ENCODE measurements around the gene CCR7. TPM values are rescaled to one million over a fixed set of nuclear protein-coding genes. Genes with fewer than 3 reads are reported as not detected.

CCR7 gene
- total RNA-seq, 1 donor from 2014 or later, result not detected

DNA sequence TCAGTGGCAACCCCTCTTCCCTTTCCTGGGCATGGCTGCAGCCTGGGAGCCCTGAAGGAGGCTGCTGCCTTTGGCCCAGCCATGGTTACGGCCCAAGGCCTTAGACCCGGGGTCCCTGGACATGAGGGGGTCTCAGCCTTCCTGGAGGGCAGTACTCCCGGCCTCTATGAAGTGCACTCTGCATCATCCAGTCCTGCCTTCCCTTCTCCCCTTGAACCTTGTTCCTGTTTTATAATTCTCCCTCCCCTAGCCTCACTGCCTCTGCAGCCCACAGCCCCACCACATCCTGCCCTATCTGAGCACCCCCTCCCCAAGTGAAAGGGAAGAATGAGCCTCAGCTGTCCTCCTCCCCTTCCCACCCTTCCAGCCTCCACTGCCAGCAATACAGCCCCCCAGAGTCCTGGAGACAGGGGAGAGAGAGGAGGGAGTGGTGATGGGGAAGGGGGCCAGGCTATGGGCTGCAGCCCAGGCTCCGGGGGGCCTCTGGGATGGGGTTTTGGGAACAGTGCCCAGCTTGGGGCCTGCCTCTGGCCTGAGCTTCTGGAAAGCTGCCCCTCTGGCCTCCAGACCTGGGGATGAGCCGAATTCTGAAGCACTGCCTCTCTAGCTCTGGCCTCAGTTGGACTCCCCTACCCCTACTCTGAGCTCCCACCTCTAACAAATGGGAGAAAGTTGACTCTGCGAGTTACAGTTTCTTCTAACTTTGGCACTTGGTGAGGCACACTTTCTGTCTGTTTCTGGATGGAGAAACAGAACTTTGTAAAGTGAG, 7.6 kb downstream of the CCR7 start:
- Histone ChIP-seq H3K79me2 (ENCODE audit: insufficient read depth, low read length) (no peaks in the 10 kb centered on the region), H2AFZ (ENCODE audit: low read depth, low read length) (no peak overlapping the region), H3K27ac (ENCODE audit: low read depth, low read length) (no peak overlapping the region), H3K4me1 (ENCODE audit: insufficient read depth, low read length) (peaks cover 37% of the 10 kb centered on the region), H3K4me2 (ENCODE audit: low read length) (no peak overlapping the region), H4K20me1 (ENCODE audit: insufficient read depth, low read length) (no peaks in the 10 kb centered on the region), H3K9me3 (ENCODE audit: insufficient read depth, low read depth, low read length) (no peaks in the 10 kb centered on the region), H3K36me3 (ENCODE audit: insufficient read depth, low read length) (no peaks in the 10 kb centered on the region), H3K9ac (ENCODE audit: low read length) (no peak overlapping the region), H3K27me3 (ENCODE audit: insufficient read depth, low read length) (peaks cover 10% of the 10 kb centered on the region), H3K4me3 (ENCODE audit: insufficient read depth, low read depth, low read length) (no peak overlapping the region)
- Mint-ChIP-seq H3K4me1 (ENCODE audit: low read depth, unreplicated experiment) (peaks cover 10% of the 10 kb centered on the region), H3K4me3 (ENCODE audit: unreplicated experiment) (no peak overlapping the region), H3K27me3 (ENCODE audit: low read depth, unreplicated experiment) (peaks cover 59% of the 10 kb centered on the region), H3K27ac (ENCODE audit: unreplicated experiment) (no peak overlapping the region), H3K36me3 (ENCODE audit: low read depth, unreplicated experiment) (no peaks in the 10 kb centered on the region), H3K9me3 (ENCODE audit: unreplicated experiment) (no peaks in the 10 kb centered on the region)
- TF ChIP-seq EZH2 (IDR thresholded peaks at IDR 0.05; ENCODE audit: insufficient read depth, low read length), result no peak
- TF ChIP-seq, protein P1, sequence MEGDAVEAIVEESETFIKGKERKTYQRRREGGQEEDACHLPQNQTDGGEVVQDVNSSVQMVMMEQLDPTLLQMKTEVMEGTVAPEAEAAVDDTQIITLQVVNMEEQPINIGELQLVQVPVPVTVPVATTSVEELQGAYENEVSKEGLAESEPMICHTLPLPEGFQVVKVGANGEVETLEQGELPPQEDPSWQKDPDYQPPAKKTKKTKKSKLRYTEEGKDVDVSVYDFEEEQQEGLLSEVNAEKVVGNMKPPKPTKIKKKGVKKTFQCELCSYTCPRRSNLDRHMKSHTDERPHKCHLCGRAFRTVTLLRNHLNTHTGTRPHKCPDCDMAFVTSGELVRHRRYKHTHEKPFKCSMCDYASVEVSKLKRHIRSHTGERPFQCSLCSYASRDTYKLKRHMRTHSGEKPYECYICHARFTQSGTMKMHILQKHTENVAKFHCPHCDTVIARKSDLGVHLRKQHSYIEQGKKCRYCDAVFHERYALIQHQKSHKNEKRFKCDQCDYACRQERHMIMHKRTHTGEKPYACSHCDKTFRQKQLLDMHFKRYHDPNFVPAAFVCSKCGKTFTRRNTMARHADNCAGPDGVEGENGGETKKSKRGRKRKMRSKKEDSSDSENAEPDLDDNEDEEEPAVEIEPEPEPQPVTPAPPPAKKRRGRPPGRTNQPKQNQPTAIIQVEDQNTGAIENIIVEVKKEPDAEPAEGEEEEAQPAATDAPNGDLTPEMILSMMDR (IDR thresholded peaks at IDR 0.05; ENCODE audit: insufficient read depth, low read depth, low read length), result no peak
- FAIRE-seq (no peak), DNase-seq (ENCODE audit: low read depth) (no peak)

DNA sequence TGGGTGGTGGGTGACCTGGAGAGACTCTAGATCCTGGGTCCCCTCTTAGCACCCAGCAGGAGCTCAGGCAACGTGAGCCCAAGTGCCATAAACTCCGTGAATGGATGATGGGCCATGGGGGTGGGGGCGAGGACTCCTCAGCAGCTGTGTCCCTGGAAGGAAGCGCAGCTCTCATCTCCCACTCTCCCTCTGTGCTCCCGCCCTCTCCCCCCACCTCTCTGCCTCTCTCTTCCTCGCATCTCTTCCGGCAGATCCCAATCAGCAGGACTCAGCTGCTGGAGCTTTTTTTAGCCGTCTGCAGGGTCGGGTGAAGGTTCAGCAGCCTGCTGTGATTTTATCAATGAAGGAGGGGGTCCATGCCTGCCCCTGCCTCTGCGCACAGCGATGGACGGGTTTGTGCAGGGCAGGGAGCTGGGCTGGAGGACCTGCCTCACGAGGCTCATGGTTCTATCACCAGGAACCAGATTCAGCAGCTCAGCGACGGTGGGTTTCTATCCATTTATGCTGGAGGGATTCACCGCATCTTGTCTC, 8.3 kb downstream of the CCR7 start:
- Mint-ChIP-seq H3K27ac (ENCODE audit: unreplicated experiment) (no peak overlapping the region), H3K36me3 (ENCODE audit: low read depth, unreplicated experiment) (no peaks in the 10 kb centered on the region), H3K4me3 (ENCODE audit: unreplicated experiment) (no peak overlapping the region), H3K27me3 (ENCODE audit: low read depth, unreplicated experiment) (peaks cover 53% of the 10 kb centered on the region), H3K9me3 (ENCODE audit: unreplicated experiment) (no peaks in the 10 kb centered on the region), H3K4me1 (ENCODE audit: low read depth, unreplicated experiment) (peaks cover 14% of the 10 kb centered on the region)
- Histone ChIP-seq H3K9ac (ENCODE audit: low read length) (no peak overlapping the region), H3K36me3 (ENCODE audit: insufficient read depth, low read length) (no peaks in the 10 kb centered on the region), H3K9me3 (ENCODE audit: insufficient read depth, low read depth, low read length) (no peaks in the 10 kb centered on the region), H4K20me1 (ENCODE audit: insufficient read depth, low read length) (no peaks in the 10 kb centered on the region), H3K4me2 (ENCODE audit: low read length) (no peak overlapping the region), H3K79me2 (ENCODE audit: insufficient read depth, low read length) (no peaks in the 10 kb centered on the region), H2AFZ (ENCODE audit: low read depth, low read length) (no peak overlapping the region), H3K4me1 (ENCODE audit: insufficient read depth, low read length) (peaks cover 44% of the 10 kb centered on the region), H3K4me3 (ENCODE audit: insufficient read depth, low read depth, low read length) (no peak overlapping the region), H3K27me3 (ENCODE audit: insufficient read depth, low read length) (peaks cover 2% of the 10 kb centered on the region), H3K27ac (ENCODE audit: low read depth, low read length) (no peak overlapping the region)
- TF ChIP-seq, protein P1 (IDR thresholded peaks at IDR 0.05; ENCODE audit: insufficient read depth, low read depth, low read length), result no peak
- no peak for TF ChIP-seq EZH2 (IDR thresholded peaks at IDR 0.05; ENCODE audit: insufficient read depth, low read length)
- FAIRE-seq (no peak), DNase-seq (ENCODE audit: low read depth) (no peak)

DNA sequence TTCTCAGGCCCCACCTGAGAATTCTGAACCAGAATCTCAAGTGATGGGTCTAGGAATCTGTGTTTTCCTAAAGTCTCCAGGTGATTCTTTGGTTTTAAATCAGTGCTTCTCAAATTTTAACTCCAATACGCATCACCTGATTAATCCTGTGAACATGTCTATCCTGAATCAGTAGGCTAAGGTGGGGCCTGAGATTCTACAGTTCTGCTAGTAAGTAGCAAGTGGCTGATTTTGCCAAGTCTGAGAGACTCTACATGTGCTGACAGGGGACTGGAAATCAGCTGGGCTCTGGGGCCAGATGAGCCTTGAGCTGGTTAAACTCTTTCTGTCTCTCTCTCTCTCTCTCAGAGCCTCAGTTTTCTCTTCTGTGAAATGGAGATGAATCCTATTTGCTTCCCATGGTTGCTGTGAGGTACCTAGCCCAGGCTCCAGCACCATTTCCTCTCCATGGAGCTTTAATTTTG, 9.0 kb downstream of the CCR7 start:
- H3K9ac ChIP-seq (ENCODE audit: low read length), result no peak overlapping the region
- no peak overlapping the region for H2AFZ ChIP-seq (ENCODE audit: low read depth, low read length)
- no peak overlapping the region for H3K27ac ChIP-seq (ENCODE audit: low read depth, low read length)
- no peak overlapping the region for H3K27ac Mint-ChIP-seq (ENCODE audit: unreplicated experiment)
- H4K20me1 ChIP-seq (ENCODE audit: insufficient read depth, low read length), result no peaks in the 10 kb centered on the region
- H3K36me3 Mint-ChIP-seq (ENCODE audit: low read depth, unreplicated experiment), result no peaks in the 10 kb centered on the region
- H3K4me1 Mint-ChIP-seq (ENCODE audit: low read depth, unreplicated experiment), result peaks cover 22% of the 10 kb centered on the region
- H3K4me2 ChIP-seq (ENCODE audit: low read length), result no peak overlapping the region
- no peaks in the 10 kb centered on the region for H3K79me2 ChIP-seq (ENCODE audit: insufficient read depth, low read length)
- H3K9me3 ChIP-seq (ENCODE audit: insufficient read depth, low read depth, low read length), result no peaks in the 10 kb centered on the region
- DNase-seq (ENCODE audit: low read depth) (no peak), FAIRE-seq (no peak)
- no peak overlapping the region for H3K4me3 ChIP-seq (ENCODE audit: insufficient read depth, low read depth, low read length)
- no peak overlapping the region for H3K4me3 Mint-ChIP-seq (ENCODE audit: unreplicated experiment)
- H3K4me1 ChIP-seq (ENCODE audit: insufficient read depth, low read length), result peaks cover 49% of the 10 kb centered on the region
- peaks cover 47% of the 10 kb centered on the region for H3K27me3 Mint-ChIP-seq (ENCODE audit: low read depth, unreplicated experiment)
- H3K9me3 Mint-ChIP-seq (ENCODE audit: unreplicated experiment), result no peaks in the 10 kb centered on the region
- no peaks in the 10 kb centered on the region for H3K36me3 ChIP-seq (ENCODE audit: insufficient read depth, low read length)
- TF ChIP-seq, protein P1 (IDR thresholded peaks at IDR 0.05; ENCODE audit: insufficient read depth, low read depth, low read length), result no peak
- no peak for TF ChIP-seq EZH2 (IDR thresholded peaks at IDR 0.05; ENCODE audit: insufficient read depth, low read length)
- no peaks in the 10 kb centered on the region for H3K27me3 ChIP-seq (ENCODE audit: insufficient read depth, low read length)

All from astrocyte (in vitro differentiated cells and primary cell).